GM19193 (cell line): ENCODE data around the gene PODN.

Experiments used
- POLR2A ChIP-seq: IDR thresholded peaks from 4 replicates; pipeline ENCODE4 v1.6.1; 2011; ENCODE audit not compliant: insufficient read depth, insufficient read length; ENCODE audit errors: extremely low read depth

PODN gene

DNA sequence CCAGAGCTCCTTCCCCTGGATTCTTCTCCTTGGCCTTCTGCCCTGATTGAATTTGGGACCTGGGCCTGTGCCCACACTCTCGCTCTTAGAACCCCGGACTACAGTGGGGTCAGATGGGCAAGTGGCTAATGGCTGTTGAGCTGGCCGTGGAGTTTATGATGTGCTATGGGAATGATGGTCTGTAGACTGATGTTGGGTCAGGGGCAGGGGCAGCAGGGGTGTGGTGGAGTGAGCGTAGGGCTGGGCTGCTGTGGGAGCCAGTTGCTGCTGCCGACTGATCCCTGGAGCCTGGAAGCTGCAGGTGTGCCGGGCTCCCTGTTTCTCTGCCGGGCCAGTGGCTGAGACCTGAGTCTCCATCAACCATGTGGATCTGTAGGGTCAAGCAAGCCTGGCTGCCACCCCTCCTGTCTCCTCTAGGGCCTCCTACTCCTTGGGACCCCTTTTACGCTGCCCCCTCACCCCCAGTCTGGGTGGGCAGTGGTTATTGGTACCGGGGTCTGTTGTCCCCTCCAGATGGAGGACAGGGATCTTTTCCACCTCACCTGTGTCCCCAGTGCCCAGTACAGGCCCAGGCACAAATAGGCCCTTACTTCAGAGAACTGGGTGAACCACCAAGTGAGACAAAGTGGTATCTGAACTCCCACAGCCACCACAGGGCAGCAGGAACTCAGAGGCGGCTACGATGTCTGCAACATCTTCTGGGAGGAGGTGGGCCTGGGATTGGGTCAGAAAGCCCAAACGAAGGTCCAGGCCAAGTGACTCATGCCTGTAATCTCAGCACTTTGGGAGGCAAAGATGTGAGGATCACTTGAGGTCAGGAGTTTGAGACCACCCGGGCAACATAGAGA, 5.1 kb downstream of the PODN start:
- TF ChIP-seq POLR2A: no peak

DNA sequence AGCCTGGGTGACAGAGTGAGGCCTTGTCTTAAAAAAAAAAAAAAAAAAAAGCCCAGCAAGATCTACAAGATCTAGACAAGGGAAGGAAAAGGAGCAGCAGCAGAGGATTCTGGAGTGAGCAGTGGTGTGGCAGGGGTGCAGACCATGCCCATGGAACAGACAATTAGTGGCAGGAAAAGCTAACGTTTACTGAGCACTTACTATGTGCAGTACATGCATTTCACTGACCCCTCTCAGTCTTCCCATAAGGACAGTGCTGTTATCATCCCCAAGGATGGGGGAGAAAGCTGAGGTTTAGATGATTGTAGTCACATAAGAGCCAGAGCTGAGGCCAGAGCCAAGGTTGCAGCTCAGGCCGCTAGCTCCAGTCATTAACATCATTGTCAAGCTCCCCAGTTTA, 5.9 kb downstream of the PODN start:
- no peak for TF ChIP-seq POLR2A

DNA sequence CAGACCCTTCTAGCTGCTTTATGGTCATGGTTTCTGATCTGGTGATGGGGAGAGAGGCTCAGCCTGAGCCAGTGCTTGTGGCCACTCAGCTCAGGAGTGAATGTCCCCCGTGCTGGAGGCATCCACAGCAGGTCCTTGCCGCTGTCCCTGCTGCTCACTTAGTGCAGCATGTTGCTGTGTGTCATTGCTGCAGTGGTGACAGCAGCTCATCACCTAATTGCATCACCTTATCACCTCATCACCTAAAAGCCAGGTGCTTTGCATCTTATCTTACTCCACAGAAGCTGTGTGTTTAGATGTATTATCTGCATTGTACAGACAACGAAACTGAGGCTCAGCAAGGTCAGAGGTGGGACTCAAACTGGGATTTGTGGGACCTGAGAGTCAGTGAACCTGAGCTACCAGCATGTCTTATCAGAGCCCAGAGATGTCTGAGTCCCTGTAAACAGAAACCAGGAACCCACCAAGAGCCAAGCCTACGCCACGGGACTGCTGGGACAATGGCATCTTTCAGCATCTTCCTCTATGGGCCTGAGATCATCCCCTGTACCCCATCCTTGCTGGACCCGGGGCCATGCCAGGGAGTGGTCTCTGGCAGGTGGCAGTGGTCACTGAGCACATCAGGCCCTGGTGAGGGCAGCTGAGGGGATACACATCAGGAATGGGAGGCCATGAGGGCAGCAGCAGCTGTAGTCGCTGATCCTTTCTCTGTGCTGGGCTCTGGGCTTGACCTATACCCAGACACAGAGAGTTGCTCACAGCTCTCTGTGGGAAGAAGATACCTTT, 6.5 kb downstream of the PODN start:
- no peak for TF ChIP-seq POLR2A

DNA sequence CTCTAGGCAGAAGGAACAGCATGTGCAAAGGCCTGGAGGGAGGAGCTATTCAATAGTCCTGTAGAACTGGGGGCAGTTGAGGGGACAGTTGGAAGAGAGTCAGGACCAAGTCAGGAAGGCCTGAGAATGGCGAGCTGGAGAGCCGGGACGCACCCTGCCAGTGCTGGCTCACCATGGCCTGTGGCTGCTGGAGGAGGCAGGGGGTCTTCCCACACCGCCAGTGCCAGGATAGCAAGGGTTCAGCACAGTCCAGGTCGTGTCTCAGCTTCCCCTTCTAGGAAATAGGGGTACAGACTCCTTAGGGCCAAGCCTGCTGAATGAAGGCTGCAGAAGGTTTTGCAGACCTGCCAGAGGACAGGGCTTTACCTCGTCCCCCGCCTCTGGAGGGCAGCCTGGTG, 7.3 kb downstream of the PODN start:
- TF ChIP-seq POLR2A: no peak

DNA sequence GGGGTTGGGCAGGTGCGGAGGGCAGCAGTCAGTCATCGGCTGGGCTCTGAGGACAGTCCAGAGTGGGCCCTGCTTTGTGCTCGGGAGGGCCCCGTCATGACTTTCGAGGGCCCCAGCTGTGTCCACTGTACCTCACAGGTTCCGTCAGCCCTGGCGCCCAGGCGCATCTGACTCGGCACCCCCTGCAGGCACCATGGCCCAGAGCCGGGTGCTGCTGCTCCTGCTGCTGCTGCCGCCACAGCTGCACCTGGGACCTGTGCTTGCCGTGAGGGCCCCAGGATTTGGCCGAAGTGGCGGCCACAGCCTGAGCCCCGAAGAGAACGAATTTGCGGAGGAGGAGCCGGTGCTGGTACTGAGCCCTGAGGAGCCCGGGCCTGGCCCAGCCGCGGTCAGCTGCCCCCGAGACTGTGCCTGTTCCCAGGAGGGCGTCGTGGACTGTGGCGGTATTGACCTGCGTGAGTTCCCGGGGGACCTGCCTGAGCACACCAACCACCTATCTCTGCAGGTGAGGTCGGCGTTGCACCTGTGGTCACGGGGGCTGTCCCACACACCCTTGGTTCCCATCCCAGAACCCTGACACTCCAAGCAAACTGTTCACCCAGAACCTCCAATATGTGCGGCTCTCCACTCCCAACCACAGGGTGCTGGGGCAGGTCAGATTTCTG, 7.8 kb downstream of the PODN start:
- TF ChIP-seq POLR2A: no peak

DNA sequence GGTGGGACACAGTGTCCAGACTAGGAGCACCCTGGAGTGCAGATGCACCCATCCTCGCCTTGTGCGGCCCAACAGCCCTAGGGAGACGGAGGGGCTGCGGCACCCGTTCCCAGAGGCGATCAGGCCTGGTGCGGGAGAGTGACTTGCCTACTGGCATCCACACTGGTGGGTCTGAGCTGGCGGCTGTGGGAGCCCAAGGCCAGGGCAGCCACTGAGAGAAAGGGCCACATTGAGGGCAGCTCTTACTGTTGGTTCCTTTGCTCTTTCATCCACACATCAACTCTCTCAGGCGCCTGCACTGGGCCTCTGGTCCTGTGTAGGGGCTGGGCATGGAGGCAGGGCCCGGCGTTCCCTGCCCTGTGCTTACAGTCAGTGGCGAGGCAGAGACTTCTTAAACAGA, 8.6 kb downstream of the PODN start:
- TF ChIP-seq POLR2A: no peak

DNA sequence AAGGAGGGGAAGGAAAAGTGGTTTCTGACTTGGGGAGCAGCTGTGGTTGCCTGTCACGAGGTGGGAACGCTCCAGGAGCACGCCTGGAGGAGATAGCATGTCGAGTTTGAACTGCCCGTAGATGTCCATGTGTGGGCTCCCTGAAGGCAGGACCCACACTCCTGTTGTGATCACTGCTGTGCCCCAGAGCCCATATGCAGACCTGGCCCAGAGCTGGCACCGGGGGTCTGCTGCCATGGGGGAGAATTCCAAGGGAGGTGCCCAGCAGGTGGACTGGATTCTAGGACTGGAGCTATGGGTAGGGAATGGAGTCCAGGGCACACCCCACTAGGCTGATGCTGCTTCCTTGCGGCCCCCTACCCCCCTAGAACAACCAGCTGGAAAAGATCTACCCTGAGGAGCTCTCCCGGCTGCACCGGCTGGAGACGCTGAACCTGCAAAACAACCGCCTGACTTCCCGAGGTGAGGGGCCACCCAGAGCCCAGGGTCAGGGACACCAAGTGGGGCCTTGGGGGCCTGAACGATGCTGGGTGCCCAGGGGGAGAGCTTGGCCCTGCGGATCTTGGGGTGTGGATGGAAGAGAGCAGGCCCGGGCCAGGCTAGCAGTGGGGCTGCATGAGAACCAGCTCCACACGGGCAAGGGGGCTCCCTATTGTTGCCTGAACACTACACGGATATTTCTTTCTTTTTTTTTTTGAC, 9.3 kb downstream of the PODN start:
- no peak for TF ChIP-seq POLR2A

DNA sequence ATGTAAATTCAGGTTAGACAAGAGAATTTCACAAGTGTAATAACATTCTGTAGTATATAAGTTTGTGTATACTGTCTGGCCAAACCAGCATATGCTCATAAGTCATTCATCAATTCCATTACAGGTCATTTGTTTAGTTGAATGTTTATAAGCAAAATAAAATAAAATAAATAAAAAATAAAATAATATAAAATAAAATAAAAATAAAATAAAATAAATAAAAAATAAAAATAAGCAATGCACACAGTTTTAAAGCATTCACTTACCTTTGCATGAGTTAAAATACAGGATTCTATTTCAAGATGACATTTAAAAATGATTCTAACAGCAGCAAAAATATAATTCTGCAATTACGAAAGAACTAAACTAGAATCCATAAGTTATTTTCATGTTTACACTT, 9.9 kb downstream of the PODN start:
- TF ChIP-seq POLR2A: no peak

DNA sequence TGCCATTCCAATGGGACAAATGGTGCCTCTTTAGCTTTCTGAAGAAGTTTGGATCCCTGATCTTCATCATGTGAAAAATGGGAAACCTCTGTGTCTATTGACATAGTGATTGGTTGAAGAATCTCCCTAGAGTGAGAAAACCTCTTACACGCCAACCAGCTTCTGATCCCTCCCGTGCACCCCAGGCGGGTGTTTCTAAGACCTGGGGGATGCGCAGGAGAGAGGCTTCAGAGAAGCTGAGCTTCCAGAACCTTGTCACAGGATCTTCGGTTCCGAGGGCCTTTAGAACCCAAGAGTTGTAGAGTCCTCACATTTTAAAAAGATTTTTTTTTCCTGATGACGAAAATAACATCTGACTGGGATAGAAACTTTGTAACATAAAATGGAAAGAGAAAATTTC, 11.3 kb downstream of the PODN start:
- no peak for TF ChIP-seq POLR2A

DNA sequence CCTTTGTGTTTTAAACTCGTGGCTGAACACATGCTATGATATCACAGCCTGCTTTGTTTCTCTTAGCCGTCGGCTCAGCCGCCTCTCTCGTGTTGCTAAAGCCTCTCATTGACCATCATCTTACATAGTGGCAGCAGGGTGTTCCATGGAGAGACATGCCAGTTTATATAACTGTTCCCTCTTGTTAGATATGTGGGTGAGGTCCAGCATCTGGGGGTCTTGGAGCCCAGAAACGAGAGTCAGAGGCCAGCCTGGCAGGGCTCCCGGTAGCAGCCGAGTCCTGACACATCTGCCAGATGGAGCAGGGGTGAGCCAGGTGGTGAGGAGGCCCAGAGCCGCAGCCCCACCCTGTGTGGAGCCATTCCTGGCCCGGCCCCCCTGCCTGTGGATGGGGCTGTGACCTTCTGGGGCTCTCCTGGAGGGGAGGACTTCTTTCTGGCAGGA, 11.9 kb downstream of the PODN start:
- no peak for TF ChIP-seq POLR2A

DNA sequence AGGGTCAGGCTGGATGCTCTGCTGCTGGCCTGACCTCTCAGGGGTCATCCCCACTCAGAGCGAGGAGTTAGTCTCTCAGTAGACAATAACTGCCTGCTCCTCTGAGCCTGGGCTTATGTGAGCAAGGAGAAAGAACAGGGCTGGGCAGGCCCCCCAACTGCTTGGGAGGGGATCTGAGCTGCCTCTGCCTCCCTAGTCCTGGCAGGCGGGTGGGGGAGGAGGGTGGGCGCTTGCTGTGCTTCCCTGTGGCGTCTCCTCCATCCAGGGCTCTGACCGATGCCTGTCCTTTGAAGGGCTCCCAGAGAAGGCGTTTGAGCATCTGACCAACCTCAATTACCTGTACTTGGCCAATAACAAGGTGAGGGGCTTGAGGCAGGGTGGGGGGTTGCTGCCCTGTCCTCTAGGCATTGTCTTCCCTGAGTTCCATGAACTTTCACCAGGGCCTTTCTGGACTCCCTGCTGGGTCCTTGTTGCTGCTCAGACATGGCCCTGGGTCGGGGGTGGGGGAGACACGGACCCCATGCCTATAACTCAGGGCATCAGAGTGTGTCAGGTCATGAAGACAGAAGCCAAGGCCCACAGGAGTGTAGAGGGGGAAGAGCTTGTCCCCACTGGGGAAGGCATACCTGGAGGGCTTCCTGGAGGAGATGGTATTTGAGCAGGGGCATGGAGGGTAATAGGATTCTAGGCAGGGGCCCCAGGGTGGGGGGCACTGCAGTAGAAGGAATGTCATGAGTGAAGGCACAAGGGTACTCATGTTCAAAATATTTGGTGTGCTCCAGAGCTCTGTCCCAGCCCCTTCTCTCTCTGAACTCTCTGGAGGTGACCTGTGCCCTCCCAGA, 12.5 kb downstream of the PODN start:
- TF ChIP-seq POLR2A: no peak

DNA sequence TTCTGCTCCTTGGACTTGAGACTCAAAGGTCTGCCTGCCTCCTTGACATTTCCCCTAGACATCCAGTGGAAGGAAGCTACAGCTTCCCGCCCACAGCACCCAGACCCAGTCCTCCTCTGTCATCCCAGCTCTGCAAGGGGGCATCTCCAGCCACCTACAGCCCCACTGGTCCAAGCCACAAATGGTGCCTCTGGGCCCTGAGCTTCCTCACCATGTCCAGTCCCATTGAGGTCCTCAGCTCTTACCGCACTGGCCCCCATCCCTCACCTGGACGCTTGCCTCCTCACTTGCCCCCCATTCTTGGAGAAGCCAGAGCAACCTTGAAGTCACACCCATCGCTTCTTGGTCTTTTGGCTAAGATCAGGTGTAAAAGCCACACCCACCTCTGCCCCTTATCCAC, 13.2 kb downstream of the PODN start:
- TF ChIP-seq POLR2A: no peak

DNA sequence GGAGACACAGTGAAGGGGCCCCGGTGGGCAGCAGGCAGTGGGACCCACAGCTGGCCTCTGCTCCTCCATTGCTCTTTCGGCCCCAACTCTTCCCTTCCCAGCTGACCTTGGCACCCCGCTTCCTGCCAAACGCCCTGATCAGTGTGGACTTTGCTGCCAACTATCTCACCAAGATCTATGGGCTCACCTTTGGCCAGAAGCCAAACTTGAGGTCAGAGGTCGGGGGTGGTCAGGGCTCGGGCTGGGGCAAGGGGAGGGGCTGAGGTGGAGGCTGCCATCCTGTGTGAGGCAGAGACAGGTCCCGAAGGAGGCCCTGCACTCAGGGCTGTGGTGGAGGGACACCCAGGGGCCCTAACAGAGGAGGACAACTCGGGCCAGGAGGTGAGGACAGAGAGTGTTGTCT, 13.7 kb downstream of the PODN start:
- TF ChIP-seq POLR2A: no peak

DNA sequence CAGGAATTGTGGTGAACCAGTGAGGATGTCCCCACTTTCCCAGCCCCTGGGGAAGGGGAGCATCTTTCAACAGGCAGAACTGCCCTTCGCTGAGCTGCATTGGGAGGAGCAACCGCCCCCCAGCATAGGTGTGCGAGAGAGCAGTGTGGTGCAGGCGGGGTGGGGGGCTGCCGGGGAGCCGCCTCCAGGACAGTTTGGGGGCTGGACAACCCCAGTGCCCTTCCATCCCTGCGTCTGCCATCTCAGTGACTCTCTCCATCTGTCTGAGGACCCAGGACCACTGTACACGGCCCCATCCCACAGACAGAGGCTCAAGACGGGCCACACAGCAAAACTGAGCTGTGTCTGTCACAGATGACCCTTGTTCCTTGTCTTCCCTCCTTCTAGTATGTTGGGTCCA, 14.2 kb downstream of the PODN start:
- TF ChIP-seq POLR2A: no peak
